GM23338 (cell line): ENCODE data around the gene MAP7D1. TPM values are rescaled to one million over a fixed set of nuclear protein-coding genes. Genes with fewer than 3 reads are reported as not detected.

Source experiments
- ATAC-seq: fragments of 200-7000 bp; cut with Tn5 transposase; 3 replicates; pipeline ENCODE4 v1.9.1; 2020
- DNase-seq: peaks from one replicate; pipeline ENCODE4 v3.0.0-alpha.2; 2015; ENCODE audit warnings: low spot score
- H2AFZ ChIP-seq: fragments of 200-600 bp; sonication (generic); 2 replicates; pipeline ENCODE4 v1.8.0; 2016; ENCODE audit warnings: antibody characterized with exemption, mild to moderate bottlenecking, moderate library complexity
- H3F3A ChIP-seq: fragments of 200-600 bp; sonication (generic); replicated peaks from 2 replicates; pipeline ENCODE4 v1.8.0; 2017; ENCODE audit warnings: antibody characterized with exemption, mixed run types, low read depth
- H3K27ac ChIP-seq: fragments of 200-600 bp; sonication (generic); 2 replicates; pipeline ENCODE4 v1.6.1; 2016; ENCODE audit warnings: low read depth
- H3K27me3 ChIP-seq: fragments of 200-600 bp; sonication (generic); 2 replicates; pipeline ENCODE4 v1.8.0; 2016; ENCODE audit warnings: mild to moderate bottlenecking, mixed run types, moderate library complexity; ENCODE audit not compliant: insufficient read depth
- H3K36me3 ChIP-seq: fragments of 200-600 bp; sonication (generic); 2 replicates; pipeline ENCODE4 v1.8.0; 2016; ENCODE audit warnings: mild to moderate bottlenecking; ENCODE audit not compliant: insufficient read depth
- H3K4me1 ChIP-seq: fragments of 200-600 bp; sonication (generic); 2 replicates; pipeline ENCODE4 v1.8.0; 2016; ENCODE audit warnings: mild to moderate bottlenecking, moderate library complexity; ENCODE audit not compliant: insufficient read depth
- H3K4me2 ChIP-seq: fragments of 200-600 bp; sonication (generic); 2 replicates; pipeline ENCODE4 v1.7.1; 2017; ENCODE audit warnings: mixed run types
- H3K4me3 ChIP-seq: fragments of 200-600 bp; sonication (generic); 2 replicates; pipeline ENCODE4 v1.6.1; 2016; ENCODE audit warnings: mixed run types
- H3K79me2 ChIP-seq: fragments of 200-600 bp; sonication (generic); replicated peaks from 2 replicates; pipeline ENCODE4 v1.8.0; 2017; ENCODE audit warnings: mild to moderate bottlenecking; ENCODE audit not compliant: insufficient read depth
- H3K9me2 ChIP-seq: fragments of 200-600 bp; sonication (generic); 2 replicates; pipeline ENCODE4 v1.8.0; 2017; ENCODE audit not compliant: insufficient read depth
- H4K20me1 ChIP-seq: fragments of 200-600 bp; sonication (generic); replicated peaks from 2 replicates; pipeline ENCODE4 v1.8.0; 2017; ENCODE audit warnings: mild to moderate bottlenecking; ENCODE audit not compliant: insufficient read depth
- H3K27ac Mint-ChIP-seq: 2 replicates; pipeline ENCODE4 v1.8.0; 2020; ENCODE audit warnings: inconsistent platforms, mild to moderate bottlenecking, moderate library complexity, mixed read lengths
- H3K27me3 Mint-ChIP-seq: 3 replicates; pipeline ENCODE4 v1.8.0; 2022; ENCODE audit warnings: low read depth, mild to moderate bottlenecking, moderate library complexity, mixed read lengths, inconsistent platforms; ENCODE audit not compliant: insufficient read depth, poor library complexity
- H3K36me3 Mint-ChIP-seq: 3 replicates; pipeline ENCODE4 v1.8.0; 2021; ENCODE audit warnings: low read depth, mild to moderate bottlenecking, inconsistent platforms, moderate library complexity, mixed read lengths
- H3K4me1 Mint-ChIP-seq: 3 replicates; pipeline ENCODE4 v1.8.0; 2020; ENCODE audit warnings: mild to moderate bottlenecking, inconsistent platforms, mixed read lengths
- H3K4me3 Mint-ChIP-seq: 3 replicates; pipeline ENCODE4 v1.8.0; 2021; ENCODE audit warnings: moderate library complexity, mild to moderate bottlenecking, inconsistent platforms, mixed read lengths
- H3K9me3 Mint-ChIP-seq: 3 replicates; pipeline ENCODE4 v1.8.0; 2020; ENCODE audit warnings: moderate library complexity, mild to moderate bottlenecking, inconsistent platforms, mixed read lengths
- CTCF ChIP-seq, 2 experiments: fragments of 200-600 bp in 1 of 2; sonication (generic) in 1 of 2; conservative IDR thresholded peaks; 2 replicates each; pipeline versions ENCODE4 v1.5.1 to v1.6.1; 2016 to 2017; ENCODE audit warnings: antibody characterized with exemption in 2 of 2, low read depth in 2 of 2, mild to moderate bottlenecking in 2 of 2, moderate library complexity in 1 of 2
- EZH2 ChIP-seq: fragments of 200-600 bp; sonication (generic); IDR thresholded peaks from one replicate; pipeline ENCODE4 v1.8.0; 2017; ENCODE audit warnings: antibody characterized with exemption, mild to moderate bottlenecking, low read depth; ENCODE audit not compliant: unreplicated experiment
- JUNB ChIP-seq: IDR thresholded peaks from one replicate; pipeline ENCODE4 v1.6.1; 2016; ENCODE audit warnings: antibody characterized with exemption; ENCODE audit not compliant: unreplicated experiment
- NANOG ChIP-seq: IDR thresholded peaks from 2 replicates; pipeline ENCODE4 v1.6.1; 2016; ENCODE audit warnings: antibody characterized with exemption, borderline replicate concordance
- REST ChIP-seq: IDR thresholded peaks from one replicate; pipeline ENCODE4 v1.6.1; 2018; ENCODE audit warnings: antibody characterized with exemption; ENCODE audit not compliant: unreplicated experiment
- STAT1 ChIP-seq: IDR thresholded peaks from one replicate; pipeline ENCODE4 v1.6.1; 2016; ENCODE audit warnings: antibody characterized with exemption; ENCODE audit not compliant: unreplicated experiment
- ZNF114 ChIP-seq: fragments of 250-450 bp; sonication (Bioruptor Pico); IDR thresholded peaks from 2 replicates; pipeline ENCODE4 v1.5.0; 2020; ENCODE audit warnings: mild to moderate bottlenecking, moderate library complexity
- ZNF462 ChIP-seq: fragments of 250-450 bp; sonication (Bioruptor Pico); IDR thresholded peaks from 2 replicates; pipeline ENCODE4 v1.5.0; 2020; ENCODE audit warnings: mild to moderate bottlenecking, moderate library complexity
- polyA plus RNA-seq: library from polyadenylated mRNA; unstranded; fragments of >200 nt; fragmentation: Nextera tagmentation; extraction: Ambion mirVana; gene quantifications from 2 replicates; pipeline ENCODE4 v1.2.1, GENCODE V29; 2016
- total RNA-seq: library from RNA; depleted of rRNA; stranded (reverse); fragments of >200 nt; shearing (Covaris generic); gene quantifications from 2 replicates; pipeline ENCODE4 v1.2.3, GENCODE V29; 2014

Gene MAP7D1
- total and polyA plus RNA-seq, 2 experiments from 2014 or later = 13.8 to 59.8 TPM

- ATAC-seq = no peak
- peaks cover 11% of the 10 kb centered on the region for H3K27me3 Mint-ChIP-seq
- Histone ChIP-seq H4K20me1 (peaks cover 8% of the 10 kb centered on the region), H3K9me2 (no peaks in the 10 kb centered on the region), H3K27ac (no peak overlapping the region), H3K79me2 (peaks cover 30% of the 10 kb centered on the region), H3K4me3 (no peak overlapping the region), H2AFZ (no peak overlapping the region), H3K36me3 (no peaks in the 10 kb centered on the region), H3K27me3 (no peaks in the 10 kb centered on the region), H3F3A (peaks cover 7% of the 10 kb centered on the region; the same call in 1 of the 2 replicates), H3K4me2 (no peak overlapping the region), H3K4me1 (peaks cover 17% of the 10 kb centered on the region)
- no peak overlapping the region for H3K27ac Mint-ChIP-seq
- H3K36me3 Mint-ChIP-seq = peaks cover 5% of the 10 kb centered on the region
- peaks cover 35% of the 10 kb centered on the region for H3K4me1 Mint-ChIP-seq
- TF ChIP-seq ZNF462 (CRISPR knock-in tag) (no peak), CTCF (conservative IDR thresholded peaks at IDR 0.05; ENCODE audit: low read depth in 2 of 2) (no peak), JUNB (no peak), REST (no peak), EZH2 (no peak), STAT1 (no peak), ZNF114 (CRISPR knock-in tag) (no peak), NANOG (no peak)
- H3K9me3 Mint-ChIP-seq = no peaks in the 10 kb centered on the region
- no peak for DNase-seq
- no peak overlapping the region; the same call in 2 of the 3 replicates for H3K4me3 Mint-ChIP-seq
These were observed 6.8 kb downstream of the MAP7D1 start for GRCh38 chr1:36162680-36163239.
